ENCODE measurements around the gene NUP210L.

DNA sequence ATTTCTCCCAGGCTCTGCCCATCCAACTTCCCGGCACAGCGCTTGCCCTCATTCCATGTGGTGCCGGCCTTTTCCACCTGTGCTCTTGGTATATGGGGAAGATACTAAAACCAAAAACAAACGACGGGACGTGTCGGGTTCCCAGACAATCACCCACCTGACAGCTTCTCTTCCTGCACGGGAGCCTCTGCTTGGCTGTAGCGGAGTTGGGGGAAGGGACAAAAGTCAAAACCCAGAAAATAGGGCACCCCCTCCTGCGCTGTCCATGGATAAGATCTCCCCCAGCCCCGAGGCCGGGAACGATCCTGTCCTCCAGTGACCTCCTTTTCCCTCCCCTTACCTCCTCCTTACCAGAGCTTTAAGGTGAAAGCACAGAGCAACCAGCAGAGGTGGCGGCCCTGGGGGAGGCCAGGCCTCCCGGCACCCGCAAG is 178.0 kb downstream of the NUP210L start:
- TF ChIP-seq NANOG (IDR thresholded peaks at IDR 0.05; ENCODE audit: borderline replicate concordance), result no peak
- TF ChIP-seq, protein P1, sequence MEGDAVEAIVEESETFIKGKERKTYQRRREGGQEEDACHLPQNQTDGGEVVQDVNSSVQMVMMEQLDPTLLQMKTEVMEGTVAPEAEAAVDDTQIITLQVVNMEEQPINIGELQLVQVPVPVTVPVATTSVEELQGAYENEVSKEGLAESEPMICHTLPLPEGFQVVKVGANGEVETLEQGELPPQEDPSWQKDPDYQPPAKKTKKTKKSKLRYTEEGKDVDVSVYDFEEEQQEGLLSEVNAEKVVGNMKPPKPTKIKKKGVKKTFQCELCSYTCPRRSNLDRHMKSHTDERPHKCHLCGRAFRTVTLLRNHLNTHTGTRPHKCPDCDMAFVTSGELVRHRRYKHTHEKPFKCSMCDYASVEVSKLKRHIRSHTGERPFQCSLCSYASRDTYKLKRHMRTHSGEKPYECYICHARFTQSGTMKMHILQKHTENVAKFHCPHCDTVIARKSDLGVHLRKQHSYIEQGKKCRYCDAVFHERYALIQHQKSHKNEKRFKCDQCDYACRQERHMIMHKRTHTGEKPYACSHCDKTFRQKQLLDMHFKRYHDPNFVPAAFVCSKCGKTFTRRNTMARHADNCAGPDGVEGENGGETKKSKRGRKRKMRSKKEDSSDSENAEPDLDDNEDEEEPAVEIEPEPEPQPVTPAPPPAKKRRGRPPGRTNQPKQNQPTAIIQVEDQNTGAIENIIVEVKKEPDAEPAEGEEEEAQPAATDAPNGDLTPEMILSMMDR (conservative IDR thresholded peaks at IDR 0.05; ENCODE audit: low read depth in 2 of 2), result no peak
- TF ChIP-seq, protein P2, sequence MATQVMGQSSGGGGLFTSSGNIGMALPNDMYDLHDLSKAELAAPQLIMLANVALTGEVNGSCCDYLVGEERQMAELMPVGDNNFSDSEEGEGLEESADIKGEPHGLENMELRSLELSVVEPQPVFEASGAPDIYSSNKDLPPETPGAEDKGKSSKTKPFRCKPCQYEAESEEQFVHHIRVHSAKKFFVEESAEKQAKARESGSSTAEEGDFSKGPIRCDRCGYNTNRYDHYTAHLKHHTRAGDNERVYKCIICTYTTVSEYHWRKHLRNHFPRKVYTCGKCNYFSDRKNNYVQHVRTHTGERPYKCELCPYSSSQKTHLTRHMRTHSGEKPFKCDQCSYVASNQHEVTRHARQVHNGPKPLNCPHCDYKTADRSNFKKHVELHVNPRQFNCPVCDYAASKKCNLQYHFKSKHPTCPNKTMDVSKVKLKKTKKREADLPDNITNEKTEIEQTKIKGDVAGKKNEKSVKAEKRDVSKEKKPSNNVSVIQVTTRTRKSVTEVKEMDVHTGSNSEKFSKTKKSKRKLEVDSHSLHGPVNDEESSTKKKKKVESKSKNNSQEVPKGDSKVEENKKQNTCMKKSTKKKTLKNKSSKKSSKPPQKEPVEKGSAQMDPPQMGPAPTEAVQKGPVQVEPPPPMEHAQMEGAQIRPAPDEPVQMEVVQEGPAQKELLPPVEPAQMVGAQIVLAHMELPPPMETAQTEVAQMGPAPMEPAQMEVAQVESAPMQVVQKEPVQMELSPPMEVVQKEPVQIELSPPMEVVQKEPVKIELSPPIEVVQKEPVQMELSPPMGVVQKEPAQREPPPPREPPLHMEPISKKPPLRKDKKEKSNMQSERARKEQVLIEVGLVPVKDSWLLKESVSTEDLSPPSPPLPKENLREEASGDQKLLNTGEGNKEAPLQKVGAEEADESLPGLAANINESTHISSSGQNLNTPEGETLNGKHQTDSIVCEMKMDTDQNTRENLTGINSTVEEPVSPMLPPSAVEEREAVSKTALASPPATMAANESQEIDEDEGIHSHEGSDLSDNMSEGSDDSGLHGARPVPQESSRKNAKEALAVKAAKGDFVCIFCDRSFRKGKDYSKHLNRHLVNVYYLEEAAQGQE (IDR thresholded peaks at IDR 0.05; ENCODE audit: unreplicated experiment), result no peak
